Lower leg skin (tissue), 4 donors: ENCODE data around the gene TIMP2. TPM values are rescaled to one million over a fixed set of nuclear protein-coding genes. Genes with fewer than 3 reads are reported as not detected.
A peak's percentile ranks its signal among the peaks of the same experiment; 100 is the strongest.

ENCODE experiments used
- DNase-seq, 2 donors: peaks; one replicate each; pipeline ENCODE4 v3.0.0-alpha.2; 2019; ENCODE audit warnings: low spot score in 2 of 2
- H3K4me3 ChIP-seq: fragments of 200-600 bp; sonication (generic); 2 replicates; pipeline ENCODE4 v1.5.1; 2017; ENCODE audit warnings: mild to moderate bottlenecking, low read depth; ENCODE audit not compliant: poor library complexity, severe bottlenecking
- CTCF ChIP-seq, 3 donors: fragments of 450-650 bp; IDR thresholded peaks; one replicate each; pipeline ENCODE4 v1.5.1; 2016; ENCODE audit warnings: antibody characterized with exemption in 3 of 3, mild to moderate bottlenecking in 3 of 3, moderate library complexity in 2 of 3
- POLR2A ChIP-seq, 2 donors: fragments of 450-650 bp; IDR thresholded peaks; one replicate each; pipeline ENCODE4 v1.6.1; 2016 to 2017; ENCODE audit warnings: antibody characterized with exemption in 2 of 2, mild to moderate bottlenecking in 1 of 2, moderate library complexity in 1 of 2
- WGBS, 2 donors: methylation state at CpG; one replicate each; pipeline ENCODE4 v1.1.5; 2018; 5-methylcytosine and 5-hydroxymethylcytosine counted together
- intact Hi-C: fragments of 100-400 bp; cut with DNase I; formaldehyde crosslinking; loops from one replicate; pipeline ENCODE4 v1.15.0; 2023; ENCODE audit warnings: low total_unique reads
- total RNA-seq, 4 donors: library from RNA; depleted of rRNA; stranded (reverse); fragments of >200 nt; gene quantifications; one replicate each; pipeline ENCODE4 v1.1.0, GENCODE V29; 2016

TIMP2 gene
- total RNA-seq, 4 donors from 2014 or later = 69.7 to 203 (median 94.8) TPM

DNA sequence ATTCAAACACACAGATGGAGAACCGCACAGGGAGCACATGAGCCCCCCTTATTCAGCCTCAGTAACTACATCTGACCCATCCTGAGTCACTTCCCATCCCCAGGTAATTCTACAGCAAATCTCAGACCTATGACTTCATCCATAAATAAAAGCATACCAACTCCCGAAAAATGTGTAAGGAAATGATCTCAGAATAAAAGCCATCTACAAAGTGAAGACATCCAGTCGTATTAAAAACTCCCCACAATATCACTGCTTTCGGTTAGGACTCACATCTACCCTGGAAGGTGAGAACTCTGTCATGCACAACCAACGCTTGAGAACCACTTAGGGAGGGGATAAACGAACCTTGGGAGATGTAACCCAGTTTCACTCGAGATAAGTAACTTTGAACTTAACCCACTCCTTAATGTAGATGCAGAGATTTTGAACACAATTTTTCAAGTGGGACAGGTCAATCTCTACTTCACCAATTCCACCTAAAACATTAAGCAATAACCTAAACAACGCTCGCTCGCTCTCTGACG is 85.9 kb downstream of the TIMP2 start:
- DNase-seq = no peak
- peak overlapping the region; percentile 75 for H3K4me3 ChIP-seq
- intact Hi-C loops = loop anchor here (5.0 kb wide), 1 partner anchor 627 kb away; the partner anchor contains the start of gene BIRC5
- WGBS, 2 donors = 12% methylated on average over 11 of the region's 11 CpGs
- TF ChIP-seq POLR2A (IDR thresholded peaks at IDR 0.05) (no peak), CTCF (IDR thresholded peaks at IDR 0.05) (no peak)

- DNase-seq = no peak
- no peak for TF ChIP-seq POLR2A (IDR thresholded peaks at IDR 0.05)
- no peak for TF ChIP-seq CTCF (IDR thresholded peaks at IDR 0.05)
- intact Hi-C loops = loop anchor here (5.0 kb wide), 1 partner anchor 626 kb away; the partner anchor contains the start of gene BIRC5
- WGBS, 2 donors = 85 to 89% methylated on average over 22 of the region's 22 CpGs
- no peak overlapping the region for H3K4me3 ChIP-seq
Measured at GRCh38 chr17:78838574-78839005, 86.6 kb downstream of the TIMP2 start.

DNA sequence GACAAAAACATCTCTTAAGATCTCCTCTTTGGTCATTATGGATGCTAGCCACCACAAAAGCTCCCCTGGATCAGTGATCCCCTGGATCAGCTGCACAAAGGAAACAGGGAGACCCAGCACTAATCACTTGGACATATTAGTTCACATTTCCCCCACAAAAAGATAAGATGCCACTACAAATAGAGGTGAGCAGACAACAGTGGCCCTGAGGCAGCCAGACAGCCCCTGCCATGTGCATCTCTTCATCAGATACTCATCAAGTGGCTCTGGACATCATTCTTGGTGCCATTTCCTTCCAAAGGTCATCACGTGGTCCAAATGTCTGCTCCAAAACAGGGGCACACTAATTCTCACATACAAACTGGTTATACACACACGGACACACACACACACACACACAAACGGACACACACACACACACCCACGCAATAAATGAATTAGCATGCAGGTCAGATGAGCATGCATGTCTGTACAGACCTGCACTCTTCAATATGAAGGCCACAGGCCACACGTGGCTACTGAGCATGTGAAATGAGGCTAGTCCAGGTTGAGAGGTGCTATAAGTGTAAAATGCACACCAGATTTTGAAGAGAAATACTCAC is 88.7 kb downstream of the TIMP2 start:
- DNase-seq = no peak
- intact Hi-C loops = loop anchor here (5.0 kb wide), 1 partner anchor 624 kb away; the partner anchor contains the start of gene BIRC5
- no peak for TF ChIP-seq CTCF (IDR thresholded peaks at IDR 0.05)
- TF ChIP-seq POLR2A (IDR thresholded peaks at IDR 0.05) = no peak
- WGBS, 2 donors = 74 to 79% methylated on average over 5 of the region's 5 CpGs
- no peak overlapping the region for H3K4me3 ChIP-seq

DNA sequence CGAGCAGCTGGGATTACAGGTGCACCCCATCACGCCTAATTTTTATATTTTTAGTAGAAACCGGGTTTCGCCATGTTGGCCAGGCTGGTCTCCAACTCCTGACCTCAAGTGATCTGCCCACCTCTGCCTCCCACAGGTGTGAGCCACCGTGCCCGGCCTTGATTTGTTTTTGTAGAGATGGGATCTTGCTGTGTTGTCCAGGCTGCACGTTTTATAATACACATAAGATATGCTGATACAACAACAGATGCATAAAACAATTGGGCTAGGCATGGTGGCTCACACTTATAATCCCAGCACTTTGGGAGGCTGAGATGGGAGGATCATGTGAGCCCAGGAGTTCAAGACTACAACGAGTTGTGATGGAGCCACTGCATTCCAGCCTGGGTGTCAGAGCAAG is 90.6 kb downstream of the TIMP2 start:
- H3K4me3 ChIP-seq = no peak overlapping the region
- intact Hi-C loops = no loop called here
- no peak for TF ChIP-seq POLR2A (IDR thresholded peaks at IDR 0.05)
- no peak for TF ChIP-seq CTCF (IDR thresholded peaks at IDR 0.05)
- no peak for DNase-seq
- 95 to 97% methylated on average over 8 of the region's 8 CpGs for WGBS, 2 donors

GRCh38 chr17:78832541-78832810 is 92.7 kb downstream of the TIMP2 start:
- WGBS, 2 donors = 57 to 67% methylated on average over 2 of the region's 2 CpGs
- intact Hi-C loops = no loop called here
- TF ChIP-seq POLR2A (IDR thresholded peaks at IDR 0.05) (no peak), CTCF (IDR thresholded peaks at IDR 0.05) (no peak)
- no peak for DNase-seq
- H3K4me3 ChIP-seq = no peak overlapping the region
